GM12865 (cell line): Measurements from ENCODE around the gene EXOG.

Source experiments
- DNase-seq: peaks from one replicate; pipeline ENCODE4 v3.0.0; 2010; ENCODE audit warnings: low read depth
- H3K4me3 ChIP-seq: 2 replicates; pipeline ENCODE4 v1.5.1; 2011; ENCODE audit warnings: mild to moderate bottlenecking, low read depth, low read length, control low read depth
- CTCF ChIP-seq: IDR thresholded peaks from 2 replicates; pipeline ENCODE4 v1.5.1; 2011; ENCODE audit warnings: low read length, control low read depth, low read depth, inconsistent platforms; ENCODE audit not compliant: insufficient read depth; ENCODE audit errors: missing control alignments

The EXOG gene

GRCh38 chr3:38478901-38479300, 17.2 kb upstream of the EXOG start:
- H3K4me3 ChIP-seq: no peak overlapping the region
- DNase-seq: no peak
- no peak for TF ChIP-seq CTCF

GRCh38 chr3:38479431-38480092, 16.6 kb upstream of the EXOG start:
- H3K4me3 ChIP-seq: no peak overlapping the region
- TF ChIP-seq CTCF: peak; percentile 82
- DNase-seq: peak; percentile 66

GRCh38 chr3:38480093-38480445, 16.1 kb upstream of the EXOG start:
- no peak for TF ChIP-seq CTCF
- DNase-seq: no peak

GRCh38 chr3:38480930-38481329, 15.2 kb upstream of the EXOG start:
- H3K4me3 ChIP-seq: no peak overlapping the region
- TF ChIP-seq CTCF: no peak
- DNase-seq: no peak

More at GRCh38 chr3:38480093-38480445, 16.1 kb upstream of the EXOG start:
- H3K4me3 ChIP-seq: no peak overlapping the region

- no peak for TF ChIP-seq CTCF
- H3K4me3 ChIP-seq: no peak overlapping the region
- DNase-seq: no peak
These were observed 13.2 kb upstream of the EXOG start for GRCh38 chr3:38482951-38483350.

GRCh38 chr3:38487323-38487722, 8.8 kb upstream of the EXOG start:
- TF ChIP-seq CTCF: no peak
- no peak overlapping the region for H3K4me3 ChIP-seq
- peak; percentile 67 for DNase-seq

GRCh38 chr3:38488949-38489348, 7.2 kb upstream of the EXOG start:
- DNase-seq: no peak
- H3K4me3 ChIP-seq: no peak overlapping the region
- no peak for TF ChIP-seq CTCF
